HTR-8/SVneo (cell line): ENCODE measurements around the gene GALNT5.
"Not testable (repeated sequence)": the region's sequence is repeated elsewhere in the genome, so short reads cannot be mapped to it uniquely, and the experiment has no call there.

ENCODE experiments used
- DNase-seq: peaks from one replicate; pipeline ENCODE4 v3.0.0; 2011; ENCODE audit warnings: low spot score, mixed read lengths; ENCODE audit not compliant: insufficient read length
- FAIRE-seq: peaks from 2 replicates; lab custom pipeline; 2011; peaks lifted over from hg19 to GRCh38; lab: Jason Lieb, UNC

GALNT5 gene

DNA sequence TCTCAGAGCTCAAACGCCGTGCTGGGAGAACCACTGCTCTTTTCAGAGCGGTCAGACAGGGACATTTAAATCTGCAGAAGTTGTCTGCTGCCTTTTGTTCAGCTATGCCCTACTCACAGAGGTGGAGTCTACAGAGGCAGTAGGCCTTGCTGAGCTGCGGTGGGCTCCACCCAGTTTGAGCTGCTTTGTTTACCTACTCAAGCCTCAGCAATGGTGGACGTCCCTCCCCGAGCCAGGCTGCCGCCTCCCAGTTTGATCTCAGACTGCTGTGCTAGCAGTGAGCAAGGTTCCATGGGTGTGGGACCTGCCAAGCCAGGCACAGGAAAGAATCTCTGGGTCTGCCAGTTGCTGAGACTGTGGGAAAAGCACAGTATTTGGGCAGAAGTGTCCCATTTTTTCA is 21.8 kb downstream of the GALNT5 start:
- DNase-seq, FAIRE-seq: not testable (repeated sequence)

DNA sequence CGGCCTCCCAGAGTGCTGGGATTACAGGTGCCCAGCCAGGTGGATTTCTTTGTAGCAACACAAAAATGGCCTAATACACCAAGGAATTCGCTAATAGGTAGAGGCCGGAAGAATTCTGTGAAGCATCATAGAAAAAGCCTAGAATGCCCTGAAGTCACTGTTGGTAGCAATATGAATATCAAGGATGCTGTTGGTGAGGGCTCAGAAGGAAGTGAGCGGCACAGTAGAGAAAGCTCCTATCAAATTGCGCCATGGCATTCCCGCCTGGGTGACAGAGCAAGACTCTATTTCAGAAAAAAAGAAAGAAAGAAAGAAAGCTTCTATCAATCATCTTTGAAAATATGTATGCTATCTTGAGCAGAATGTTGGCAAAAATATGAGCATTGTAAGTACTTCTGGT is 23.8 kb downstream of the GALNT5 start:
- DNase-seq (no peak), FAIRE-seq (no peak)

DNA sequence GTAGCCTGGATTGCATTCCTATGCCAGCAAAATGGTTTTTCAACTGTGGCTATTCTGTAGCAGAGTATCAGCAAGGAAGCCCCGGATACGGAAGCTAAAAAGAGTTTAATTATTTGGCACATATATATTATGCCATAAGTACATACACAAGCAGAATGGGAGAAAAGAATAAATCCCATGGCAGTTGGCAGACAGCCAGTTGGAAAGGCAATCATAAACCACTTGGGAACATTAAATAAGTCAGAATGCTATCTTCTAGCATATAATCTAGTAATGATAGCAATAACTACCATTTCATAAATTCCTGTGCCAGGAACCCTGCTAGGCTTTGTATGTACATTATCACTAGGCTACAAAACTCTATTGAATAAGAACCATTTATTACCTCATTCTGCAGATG is 26.0 kb downstream of the GALNT5 start:
- no peak for DNase-seq
- FAIRE-seq = no peak

DNA sequence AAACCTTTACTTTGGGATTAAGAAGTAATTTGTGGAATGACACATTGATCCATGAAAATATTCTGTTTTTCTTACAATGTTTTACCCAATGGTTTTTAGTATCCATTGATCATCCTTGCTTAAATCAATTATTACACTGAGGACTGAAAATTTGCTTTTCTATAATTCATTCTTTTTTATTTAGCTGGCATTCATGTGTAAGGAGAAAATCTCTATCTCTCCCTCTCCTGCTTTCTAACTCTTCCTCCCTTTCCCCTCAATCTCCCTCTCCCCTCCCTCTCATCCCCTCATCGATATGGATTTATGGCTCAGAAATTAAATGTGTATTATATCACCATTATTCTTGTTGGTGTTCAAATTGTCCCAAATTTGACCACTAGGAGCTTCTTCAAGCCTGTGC is 29.7 kb downstream of the GALNT5 start:
- FAIRE-seq (no peak), DNase-seq (no peak)

DNA sequence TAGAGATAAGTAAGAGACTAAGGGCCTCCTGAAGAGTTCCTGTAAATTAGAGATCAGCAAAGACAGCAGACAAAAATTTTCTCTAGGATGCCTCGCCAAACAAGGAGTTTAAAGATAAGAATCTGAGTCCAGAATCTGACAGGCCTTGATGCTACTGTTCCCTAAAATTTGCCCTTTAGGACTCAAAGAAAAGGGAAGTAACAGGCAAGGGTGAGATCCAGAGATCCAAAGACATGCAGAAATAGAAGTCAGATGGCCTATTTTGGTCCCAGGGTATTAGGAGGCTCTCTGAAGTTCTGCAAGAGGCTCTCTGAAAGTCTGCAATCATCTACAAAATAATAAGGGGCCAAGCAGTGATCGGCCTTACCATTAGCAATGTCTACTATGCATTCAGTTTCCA is 33.0 kb downstream of the GALNT5 start:
- FAIRE-seq (no peak), DNase-seq (no peak)

DNA sequence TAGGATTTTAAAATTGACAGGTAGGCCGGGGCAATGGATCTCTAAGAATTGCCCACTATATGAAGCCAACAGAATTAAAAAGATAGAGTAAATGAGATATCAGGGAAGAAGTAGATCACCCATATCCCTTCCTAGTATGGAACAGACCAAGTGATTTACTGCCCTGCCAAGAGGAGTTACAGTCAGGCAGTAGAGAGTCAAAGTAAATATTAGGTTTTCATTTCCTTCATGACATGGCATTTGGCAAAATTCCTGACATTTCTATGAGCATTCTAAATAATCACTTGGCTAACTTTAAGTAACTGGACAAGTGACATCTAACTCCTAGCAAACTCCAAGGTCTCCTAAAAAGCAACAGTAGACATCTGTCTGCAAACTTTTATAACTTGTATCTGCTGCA is 33.5 kb downstream of the GALNT5 start:
- no peak for FAIRE-seq
- DNase-seq = no peak

DNA sequence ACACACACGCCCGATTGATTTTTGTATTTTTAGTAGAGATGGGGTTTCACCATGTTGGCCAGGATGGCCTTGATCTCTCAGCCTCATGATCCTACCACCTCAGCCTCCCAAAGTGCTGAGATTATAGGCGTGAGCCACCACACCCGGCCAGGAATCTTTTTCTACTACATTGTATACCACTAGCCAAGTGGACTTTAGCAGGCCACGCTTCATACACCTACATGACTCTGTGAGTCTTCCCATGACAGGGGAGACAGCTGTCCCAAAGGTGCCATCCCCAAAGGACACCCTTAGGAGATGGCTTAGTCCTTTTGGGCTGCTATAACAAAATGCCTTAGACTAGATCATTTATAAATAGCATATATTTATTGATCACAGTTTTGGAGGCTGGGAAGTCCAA is 35.3 kb downstream of the GALNT5 start:
- DNase-seq (no peak), FAIRE-seq (no peak)

DNA sequence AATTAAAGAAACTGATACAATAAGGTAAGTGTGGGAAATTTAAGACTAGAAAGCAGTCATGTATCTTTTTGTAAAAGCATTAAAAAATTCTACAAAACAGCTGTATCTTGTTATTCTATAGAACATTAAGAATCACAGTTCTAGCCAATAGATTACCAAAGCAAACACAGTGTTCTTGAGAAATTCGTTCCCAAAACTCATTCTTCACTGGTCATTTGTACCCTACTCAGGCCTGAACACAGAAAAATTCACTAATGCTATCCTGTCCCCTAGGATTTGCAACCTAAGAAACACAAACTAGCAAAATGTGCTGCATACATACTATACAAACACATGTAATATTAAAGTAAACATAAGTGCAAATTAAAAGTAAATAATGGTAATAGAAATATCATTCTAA is 39.0 kb downstream of the GALNT5 start:
- FAIRE-seq (no peak), DNase-seq (no peak)

DNA sequence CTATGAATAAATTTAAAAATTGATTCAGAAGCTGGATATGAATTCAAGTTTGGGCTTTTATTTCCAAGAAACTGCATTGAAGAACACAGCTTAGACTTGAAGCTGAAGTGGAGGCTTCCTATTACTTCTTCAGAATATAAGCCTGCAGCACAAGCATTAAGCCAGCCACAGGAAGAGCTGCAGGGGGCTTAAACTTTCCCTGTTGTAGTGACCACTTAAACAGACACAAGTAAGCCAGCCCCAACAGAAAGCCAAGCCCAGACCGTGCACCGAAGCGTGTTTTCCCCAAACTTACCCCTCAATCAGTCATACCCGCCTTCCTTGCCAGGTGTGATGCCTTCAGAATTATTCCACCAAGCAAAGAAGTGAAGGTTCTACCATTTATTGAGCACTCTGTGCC is 39.5 kb downstream of the GALNT5 start:
- DNase-seq (no peak), FAIRE-seq (no peak)

DNA sequence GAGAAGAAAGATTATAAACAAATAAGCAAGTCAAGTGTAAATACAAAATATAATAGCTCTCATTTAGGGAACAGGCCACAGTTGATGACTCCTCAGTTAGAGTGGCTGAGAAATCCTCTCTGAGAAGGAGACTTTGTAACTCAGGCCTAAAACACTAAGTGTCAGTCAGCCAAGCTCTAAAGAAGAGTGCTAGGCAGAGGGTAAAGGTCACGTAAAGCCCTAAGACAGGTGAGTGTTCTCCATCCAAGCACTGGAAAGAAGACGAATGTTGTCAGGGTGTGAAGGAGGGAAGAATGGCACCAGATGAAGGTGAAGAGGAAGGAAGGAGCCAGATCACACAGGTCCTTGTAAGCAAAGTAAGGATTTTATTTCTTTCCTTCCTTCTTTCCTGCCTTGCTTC is 43.8 kb downstream of the GALNT5 start:
- FAIRE-seq = no peak
- no peak for DNase-seq

DNA sequence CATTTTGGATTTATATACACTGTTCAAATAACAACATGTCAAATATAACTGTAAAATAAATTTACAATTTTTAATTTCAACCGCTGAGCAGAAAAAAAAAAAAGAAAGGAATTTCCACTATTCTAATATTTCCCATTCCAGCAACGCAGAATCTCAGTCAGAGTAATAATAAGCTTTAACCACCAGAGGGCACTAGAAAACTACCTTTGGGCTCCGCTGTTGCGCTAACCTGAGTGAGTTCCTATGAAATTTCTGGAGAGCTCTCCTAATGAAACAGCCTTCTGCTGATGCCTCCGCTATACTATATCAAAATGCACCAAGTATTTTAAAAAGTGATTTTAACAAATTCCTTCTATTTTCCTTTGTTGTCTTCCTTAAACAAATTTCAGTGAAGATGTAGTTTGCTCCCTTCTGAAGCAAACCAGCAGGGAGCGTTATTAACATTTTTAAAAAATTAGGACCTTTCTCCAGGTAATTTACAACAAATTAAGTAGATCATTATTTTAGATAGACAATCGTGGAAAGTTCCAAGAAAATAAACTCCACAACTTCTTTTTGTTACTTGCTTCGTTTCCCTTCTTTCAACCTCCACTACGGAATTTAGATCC is 45.1 kb downstream of the GALNT5 start:
- DNase-seq (peak; percentile 38), FAIRE-seq (no peak)

DNA sequence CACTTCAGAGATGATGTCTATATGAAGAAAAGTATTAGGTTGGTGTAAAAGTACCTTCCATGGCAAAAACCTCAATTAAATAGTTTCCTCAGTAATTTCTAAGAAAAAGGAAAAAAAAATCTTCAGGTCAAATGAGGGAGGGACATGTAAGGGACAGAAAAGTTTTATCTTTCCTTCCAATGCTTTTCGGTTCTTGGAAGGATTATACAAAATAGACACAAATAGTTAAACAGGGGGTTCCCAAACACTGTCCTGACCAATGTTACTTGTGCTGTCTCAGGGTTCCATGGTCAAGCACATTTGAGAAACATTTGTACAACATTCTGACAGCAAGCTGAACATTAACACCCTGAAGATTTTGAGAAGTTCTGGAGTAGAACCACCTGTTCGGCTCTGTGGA is 46.1 kb downstream of the GALNT5 start:
- no peak for FAIRE-seq
- no peak for DNase-seq

DNA sequence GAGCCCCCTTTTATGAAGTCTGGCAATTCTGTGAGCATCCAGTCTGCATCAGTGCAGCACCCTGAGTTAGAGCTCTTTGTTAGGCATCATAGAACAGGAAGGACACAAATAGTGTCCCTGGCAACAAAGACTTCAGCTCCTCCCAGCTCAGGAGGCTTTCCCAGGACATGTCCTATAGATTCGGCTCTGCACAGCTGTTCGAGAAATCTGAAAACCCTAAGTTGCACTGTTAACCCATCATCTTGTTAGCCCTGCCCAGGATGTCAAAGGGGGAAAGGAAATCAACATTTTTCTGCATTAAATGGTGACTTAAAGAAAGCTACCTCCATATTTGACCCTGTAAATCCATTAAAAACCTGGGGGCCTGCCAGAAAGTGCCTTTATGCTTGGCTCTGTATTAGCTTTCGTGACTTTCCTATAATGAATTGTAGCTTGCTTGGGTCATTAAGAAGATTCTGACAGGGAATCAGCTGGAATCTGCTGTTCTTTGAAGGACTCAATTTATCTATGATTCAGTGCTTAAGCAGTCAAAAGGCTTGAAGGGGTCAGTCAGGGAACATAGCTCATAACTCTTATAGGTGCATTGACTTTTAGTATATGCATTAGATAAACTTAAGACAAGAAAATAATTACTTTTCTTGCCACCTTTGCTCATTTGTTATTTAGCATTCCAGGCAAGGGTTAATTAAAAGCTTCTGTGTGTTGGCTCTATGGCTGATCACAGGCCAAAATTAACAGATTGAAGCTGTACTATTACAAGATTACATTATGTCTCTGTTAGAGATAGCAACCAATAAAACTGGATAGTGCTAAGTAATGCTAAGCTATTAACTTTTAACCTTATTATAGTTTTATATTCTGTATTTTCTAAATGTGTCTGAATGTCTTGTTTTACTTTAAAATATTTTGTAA is 47.6 kb downstream of the GALNT5 start:
- DNase-seq = no peak

DNA sequence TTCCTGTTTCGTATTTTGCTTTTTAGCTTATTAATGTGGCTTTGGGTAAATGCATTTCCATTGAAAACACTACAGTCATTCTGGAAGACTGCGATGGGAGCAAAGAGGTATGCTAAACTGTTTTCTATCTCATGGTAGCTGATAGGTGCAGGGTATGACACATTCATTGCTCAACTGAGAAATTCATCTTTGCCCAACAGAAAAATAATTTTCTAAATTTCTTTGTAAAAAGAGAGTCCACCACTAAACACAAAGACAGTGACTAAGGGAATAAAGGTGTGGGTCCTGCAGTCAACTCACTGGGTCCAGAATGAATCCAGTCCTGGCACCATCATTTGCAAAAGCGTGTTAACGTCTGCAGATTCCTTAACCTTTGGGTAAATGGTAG is 48.2 kb downstream of the GALNT5 start:
- FAIRE-seq = no peak
- DNase-seq = no peak

More for the DNA sequence above, 47.6 kb downstream of the GALNT5 start:
- no peak for FAIRE-seq

DNA sequence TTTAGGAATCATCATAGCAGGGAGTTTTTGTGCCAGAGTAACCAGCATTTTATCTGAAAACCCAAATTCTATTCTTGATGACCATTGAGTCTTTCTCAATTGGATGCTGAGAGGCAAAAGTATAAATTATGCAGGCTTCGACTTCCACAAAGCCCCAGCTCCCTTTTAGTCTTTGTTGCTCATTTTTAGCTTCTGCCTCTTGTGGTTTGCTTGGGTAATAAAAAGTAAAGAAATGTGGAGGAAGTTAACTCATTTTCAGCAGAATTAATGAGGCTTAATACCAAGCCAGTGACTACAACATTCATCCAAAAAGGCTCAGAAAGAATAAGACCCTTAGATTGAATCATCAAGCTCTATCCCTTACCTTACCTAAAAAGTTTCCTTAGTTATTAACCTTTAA is 49.5 kb downstream of the GALNT5 start:
- FAIRE-seq (no peak), DNase-seq (no peak)

DNA sequence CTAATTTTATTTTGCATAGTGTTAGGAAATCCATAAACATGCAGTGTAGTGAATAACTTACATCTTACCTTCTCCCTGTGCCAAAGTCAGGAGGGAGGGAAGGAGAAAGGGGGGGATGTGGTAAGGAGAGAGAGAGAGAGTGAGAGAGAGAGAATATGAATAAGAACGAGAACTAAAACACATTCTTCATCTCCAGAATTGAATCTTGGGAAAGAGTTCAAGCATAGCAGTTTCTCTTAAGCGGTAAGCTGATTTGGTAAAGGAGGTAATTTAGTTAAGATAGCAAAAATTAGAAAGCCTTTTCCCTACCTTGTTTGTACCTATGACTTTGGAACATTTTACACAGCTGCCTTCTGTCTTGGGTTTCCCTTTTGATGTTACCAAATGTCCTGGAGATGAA is 52.4 kb downstream of the GALNT5 start:
- no peak for FAIRE-seq
- DNase-seq = no peak

DNA sequence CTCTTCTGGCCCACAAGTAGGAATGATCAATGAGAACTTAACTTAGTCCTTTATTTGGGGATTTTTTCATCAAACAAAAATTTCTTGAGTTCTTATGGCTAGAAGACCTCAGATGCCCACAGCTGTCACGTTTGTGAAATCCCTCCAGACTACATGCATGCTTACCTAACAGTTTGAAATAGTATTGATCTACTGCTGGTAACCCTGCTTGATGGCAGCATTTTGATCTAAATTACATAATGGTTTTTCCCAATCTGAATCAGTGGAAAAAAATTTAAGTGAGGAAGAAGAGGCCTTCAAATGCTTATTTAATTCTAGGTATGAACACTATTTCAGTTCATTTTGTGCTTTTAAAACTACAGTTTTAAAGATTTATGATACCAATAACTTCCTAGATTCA is 54.2 kb downstream of the GALNT5 start:
- no peak for FAIRE-seq
- no peak for DNase-seq

DNA sequence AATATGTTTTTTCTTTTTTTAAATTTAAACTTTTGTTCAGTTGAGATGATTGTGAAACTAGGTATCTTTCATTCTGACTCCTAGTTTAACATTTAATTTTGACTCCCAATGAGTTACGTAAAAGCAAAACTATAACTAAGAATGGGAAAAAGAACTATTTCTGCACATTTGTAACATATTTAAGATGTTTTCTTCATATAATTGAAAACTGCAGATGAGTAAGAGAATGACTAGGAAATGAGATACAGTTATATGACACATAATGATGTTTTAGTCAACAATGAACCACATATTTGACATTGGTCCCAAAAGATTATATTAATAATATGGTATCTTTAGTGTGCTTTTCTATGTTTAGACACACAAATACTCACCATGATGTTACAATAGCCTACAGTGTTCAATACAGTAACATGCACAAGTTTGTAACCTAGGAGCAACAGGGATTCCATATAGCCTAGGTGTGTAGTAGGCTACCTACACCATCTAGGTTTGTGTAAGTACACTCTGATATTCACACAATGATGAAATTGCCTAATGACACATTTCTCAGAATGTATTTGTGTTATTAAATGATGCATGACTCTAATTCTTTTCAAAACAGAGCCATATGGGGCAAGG is 55.5 kb downstream of the GALNT5 start:
- FAIRE-seq (no peak), DNase-seq (no peak)

DNA sequence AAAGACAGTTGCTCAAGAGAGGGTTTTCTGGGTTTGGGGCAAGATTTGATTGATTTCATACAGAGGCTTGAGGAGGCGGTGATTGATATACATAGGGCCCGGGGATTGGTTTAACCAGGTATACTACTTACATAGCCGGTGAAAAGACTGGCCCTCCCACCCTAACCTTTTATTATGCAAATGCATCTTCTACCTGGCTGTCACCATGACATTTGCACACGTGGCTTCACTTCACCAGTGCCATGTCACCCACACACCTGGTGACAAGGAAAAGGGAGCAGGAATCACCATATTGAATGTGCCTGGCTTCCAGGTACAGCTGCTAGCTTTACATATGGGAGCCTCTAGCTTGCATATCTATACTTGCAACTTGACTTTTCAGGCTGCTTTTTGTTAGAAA is 58.4 kb downstream of the GALNT5 start:
- no peak for DNase-seq
- no peak for FAIRE-seq

DNA sequence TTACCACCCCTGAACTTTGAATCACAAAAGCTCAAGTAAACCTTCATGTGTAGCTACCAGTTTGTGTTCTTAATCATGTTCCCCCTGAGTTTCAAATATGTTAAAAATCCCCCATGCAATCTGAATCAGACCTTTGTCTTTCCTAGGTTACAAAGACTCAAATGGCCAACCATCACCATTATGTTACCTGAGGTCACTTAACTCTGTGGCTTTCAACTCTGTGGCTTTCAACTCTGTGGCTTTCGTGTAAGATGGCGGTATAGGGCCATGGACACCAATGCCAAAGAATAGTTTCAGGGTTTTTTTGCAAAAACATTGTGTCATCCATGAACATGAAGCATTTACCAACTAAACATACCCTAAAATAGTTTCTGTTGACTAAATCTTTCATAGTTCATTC is 61.4 kb downstream of the GALNT5 start:
- DNase-seq = no peak
- no peak for FAIRE-seq

DNA sequence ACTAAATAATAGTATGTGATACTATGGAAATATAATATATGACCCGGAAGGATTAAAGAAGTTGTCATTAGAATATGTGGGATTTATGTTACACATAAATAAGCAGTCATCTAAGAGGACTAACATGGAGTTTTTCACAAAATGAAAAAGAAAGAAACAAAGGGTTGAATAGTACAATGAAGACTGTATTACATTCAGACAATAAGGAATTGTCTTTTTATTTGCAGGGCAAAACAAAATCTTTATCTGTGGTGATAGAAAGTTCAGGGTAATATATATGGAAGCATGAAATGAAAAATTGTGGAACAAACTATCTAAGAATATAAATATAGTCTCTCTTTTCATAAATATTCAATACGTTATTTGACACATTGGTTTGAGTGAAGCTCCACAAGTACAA is 62.3 kb downstream of the GALNT5 start:
- DNase-seq = no peak
- no peak for FAIRE-seq
